Tibial artery (tissue), 4 donors: ENCODE results near the gene PGAM5.

Source experiments
- DNase-seq, 2 donors: peaks; one replicate each; pipeline ENCODE4 v3.0.0-alpha.2; 2019
- H3K27ac ChIP-seq, 2 donors: fragments of 200-600 bp; sonication (generic) in 1 of 2; 1 replicate in 1 of 2; 2 replicates in 1 of 2; pipeline ENCODE4 v1.5.1; 2018 to 2019; ENCODE audit warnings: mild to moderate bottlenecking in 1 of 2
- H3K27me3 ChIP-seq, 2 donors: fragments of 200-600 bp; sonication (generic) in 1 of 2; one replicate each; pipeline versions ENCODE4 v1.5.1 to v1.6.0; 2016 to 2019
- H3K36me3 ChIP-seq, 3 donors: fragments of 200-600 bp; sonication (generic) in 2 of 3; one replicate each; pipeline ENCODE4 v1.5.1; 2016 to 2019; ENCODE audit warnings: mild to moderate bottlenecking in 2 of 3
- H3K4me1 ChIP-seq, 4 donors: fragments of 200-600 bp; sonication (generic) in 2 of 4; 1 replicate in 3 of 4; 2 replicates in 1 of 4; pipeline ENCODE4 v1.5.1; 2016 to 2019
- H3K4me3 ChIP-seq, 2 donors: fragments of 200-600 bp; sonication (generic) in 1 of 2; 1 replicate in 1 of 2; 2 replicates in 1 of 2; pipeline ENCODE4 v1.5.1; 2018 to 2019; ENCODE audit warnings: mild to moderate bottlenecking in 2 of 2
- H3K9me3 ChIP-seq, 3 donors: fragments of 200-600 bp; sonication (generic) in 1 of 3; one replicate each; pipeline ENCODE4 v1.5.1; 2016 to 2019
- CTCF ChIP-seq, 2 experiments: fragments of 200-600 bp in 1 of 2; fragments of 450-650 bp in 1 of 2; IDR thresholded peaks; one replicate each; pipeline ENCODE4 v1.5.1; 2017 to 2019; ENCODE audit warnings: antibody characterized with exemption in 2 of 2, mild to moderate bottlenecking in 1 of 2, moderate library complexity in 1 of 2
- intact Hi-C: fragments of 100-400 bp; cut with DNase I; formaldehyde crosslinking; loops from one replicate; pipeline ENCODE4 v1.15.0; 2023; ENCODE audit warnings: low total_unique reads

PGAM5 gene

DNA sequence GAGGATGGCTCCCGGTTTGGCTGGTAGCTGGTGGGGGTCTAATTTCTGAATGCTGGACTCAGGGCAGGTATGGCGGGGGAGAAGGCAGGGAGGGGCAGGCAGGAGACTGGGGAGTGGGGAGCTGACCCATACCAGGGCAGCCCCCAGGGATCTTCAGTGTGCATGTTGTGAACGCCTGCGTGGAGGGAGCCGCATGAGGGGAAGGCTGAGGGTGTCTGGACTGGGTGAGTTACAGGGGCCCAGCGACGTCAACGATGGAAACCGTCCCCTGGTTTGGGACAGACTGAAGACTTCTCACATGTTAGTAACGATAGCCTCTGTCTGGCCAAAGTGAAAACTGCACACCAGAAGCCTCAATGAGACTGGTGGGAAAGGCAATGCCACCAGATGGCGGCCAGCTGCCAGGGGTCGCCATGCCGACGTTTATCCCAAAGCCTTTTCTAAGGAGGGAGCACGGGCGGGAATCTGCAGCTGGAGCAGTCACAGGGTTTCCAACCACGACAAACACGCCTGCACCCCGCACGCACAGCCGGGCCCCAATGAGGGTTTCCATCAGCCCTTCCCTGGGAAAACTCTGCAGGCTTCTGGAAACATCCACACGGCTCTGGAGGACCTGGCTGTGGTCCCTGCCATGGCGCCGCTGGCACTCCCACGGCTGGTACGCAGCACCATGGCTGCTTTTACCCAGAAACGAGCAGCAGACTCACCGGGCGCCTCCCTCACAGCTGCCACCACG, 14.0 kb downstream of the PGAM5 start:
- H3K4me1 ChIP-seq, result no peaks in the 10 kb centered on the region
- intact Hi-C loops, result no loop called here
- DNase-seq, result no peak
- TF ChIP-seq CTCF (IDR thresholded peaks at IDR 0.05), result no peak
- H3K27me3 ChIP-seq, result no peaks in the 10 kb centered on the region
- no peaks in the 10 kb centered on the region for H3K9me3 ChIP-seq
- H3K4me3 ChIP-seq, result no peak overlapping the region
- peaks cover 79 to 95% (median 89%) of the 10 kb centered on the region in 3 donors for H3K36me3 ChIP-seq
- H3K27ac ChIP-seq, result no peak overlapping the region

GRCh38 chr12:132726386-132726785, 15.7 kb downstream of the PGAM5 start:
- Histone ChIP-seq H3K27me3 (no peaks in the 10 kb centered on the region), H3K4me3 (no peak overlapping the region), H3K36me3 (peaks cover 77 to 95% (median 85%) of the 10 kb centered on the region in 3 donors), H3K4me1 (no peaks in the 10 kb centered on the region), H3K27ac (no peak overlapping the region), H3K9me3 (no peaks in the 10 kb centered on the region)
- TF ChIP-seq CTCF (IDR thresholded peaks at IDR 0.05), result no peak
- intact Hi-C loops, result no loop called here
- no peak for DNase-seq

GRCh38 chr12:132727091-132727794, 16.6 kb downstream of the PGAM5 start:
- DNase-seq, result no peak
- intact Hi-C loops, result no loop called here
- H3K4me3 ChIP-seq, result no peak overlapping the region
- no peak for TF ChIP-seq CTCF (IDR thresholded peaks at IDR 0.05)
- no peaks in the 10 kb centered on the region for H3K9me3 ChIP-seq
- H3K27me3 ChIP-seq, result no peaks in the 10 kb centered on the region
- no peak overlapping the region for H3K27ac ChIP-seq
- H3K36me3 ChIP-seq, result peaks cover 80 to 96% (median 87%) of the 10 kb centered on the region in 3 donors
- no peaks in the 10 kb centered on the region for H3K4me1 ChIP-seq

DNA sequence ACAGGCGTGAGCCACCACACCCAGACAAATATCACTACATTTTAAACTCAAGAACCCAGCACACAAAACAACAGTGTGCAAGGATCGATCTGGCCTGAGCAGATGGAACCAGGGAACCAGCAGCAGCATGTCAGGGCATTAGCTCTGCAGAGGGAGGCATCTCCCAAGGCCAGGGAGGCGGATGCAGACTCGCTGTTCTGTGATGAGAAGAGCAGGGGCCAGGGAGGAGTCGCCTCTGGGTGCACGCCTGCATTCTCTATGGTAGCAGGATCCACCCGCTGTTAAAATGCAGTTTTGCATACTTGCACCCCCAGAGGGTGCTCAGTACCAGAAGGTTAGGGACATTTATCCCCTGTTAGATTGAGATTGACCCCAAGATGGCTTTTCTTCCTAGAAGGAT, 17.9 kb downstream of the PGAM5 start:
- intact Hi-C loops, result no loop called here
- Histone ChIP-seq H3K4me1 (no peaks in the 10 kb centered on the region), H3K9me3 (no peaks in the 10 kb centered on the region), H3K27ac (no peak overlapping the region), H3K27me3 (no peaks in the 10 kb centered on the region), H3K4me3 (no peak overlapping the region), H3K36me3 (peaks cover 87 to 96% (median 87%) of the 10 kb centered on the region in 3 donors)
- DNase-seq, result no peak
- no peak for TF ChIP-seq CTCF (IDR thresholded peaks at IDR 0.05)

DNA sequence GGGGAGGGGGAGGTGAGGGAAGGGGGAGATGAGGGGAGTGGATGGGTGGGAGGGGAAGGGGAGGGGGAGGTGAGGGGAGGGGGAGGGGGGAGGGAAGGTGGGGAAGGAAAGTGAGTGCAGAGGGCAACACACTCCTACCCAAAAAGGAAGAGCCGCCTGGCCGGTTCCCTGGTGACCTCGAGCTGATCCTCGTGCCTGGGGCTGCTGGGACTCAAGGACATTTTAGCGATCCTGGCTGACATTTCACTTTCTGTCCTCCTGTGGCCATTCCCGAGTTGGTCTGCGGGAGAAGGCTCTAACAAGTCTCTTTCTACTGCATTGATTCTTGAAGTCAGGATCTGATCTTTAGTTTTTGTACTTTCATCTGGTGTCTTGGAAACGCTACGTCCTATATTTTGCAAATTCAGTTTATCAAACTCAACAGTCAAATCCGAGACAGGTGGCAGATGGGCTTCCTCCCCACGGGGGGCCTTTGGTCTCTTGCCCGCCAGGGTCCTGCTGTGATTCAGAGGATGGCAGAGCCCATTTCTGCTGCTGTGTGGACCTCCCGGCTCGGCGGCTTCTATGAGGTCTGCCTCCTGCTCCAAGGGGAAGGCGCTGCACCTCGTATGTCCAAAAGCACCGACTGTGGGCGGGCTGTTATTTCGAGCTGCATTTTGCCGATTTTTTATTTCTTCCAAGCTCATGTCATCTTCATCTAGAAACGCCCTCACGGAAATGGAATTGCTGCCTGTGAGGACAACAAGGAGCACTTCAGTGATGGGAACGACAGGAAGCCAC, 19.1 kb downstream of the PGAM5 start:
- Histone ChIP-seq H3K27me3 (no peaks in the 10 kb centered on the region), H3K9me3 (no peaks in the 10 kb centered on the region), H3K4me1 (no peaks in the 10 kb centered on the region), H3K27ac (no peak overlapping the region), H3K36me3 (peaks cover 87 to 96% (median 90%) of the 10 kb centered on the region in 3 donors), H3K4me3 (no peak overlapping the region)
- intact Hi-C loops, result no loop called here
- DNase-seq, result no peak
- no peak for TF ChIP-seq CTCF (IDR thresholded peaks at IDR 0.05)
